K562 (cell line): ENCODE results near the gene PRXL2B. TPM values are rescaled to one million over a fixed set of nuclear protein-coding genes. Genes with fewer than 3 reads are reported as not detected.

Source experiments
- ARID2 ChIP-seq: fragments of 450-650 bp; IDR thresholded peaks from 2 replicates; pipeline ENCODE4 v1.6.1; 2017; ENCODE audit warnings: antibody characterized with exemption, mild to moderate bottlenecking
- MAFK ChIP-seq: IDR thresholded peaks from 2 replicates; pipeline ENCODE4 v1.6.1; 2011; ENCODE audit warnings: low read length, improper control_type of control experiment
- PKNOX1 ChIP-seq: fragments of 450-650 bp; IDR thresholded peaks from 2 replicates; pipeline ENCODE4 v1.6.1; 2016
- RCOR1 ChIP-seq, 2 experiments: IDR thresholded peaks; 2 replicates each; pipeline ENCODE4 v1.6.1; 2012; ENCODE audit warnings: low read depth in 2 of 2, low read length in 2 of 2, borderline replicate concordance in 1 of 2, improper control_type of control experiment in 1 of 2
- TAF15 ChIP-seq: fragments of 200-400 bp; formaldehyde crosslinking; IDR thresholded peaks from 2 replicates; pipeline ENCODE4 v1.6.1; 2017; ENCODE audit warnings: mild to moderate bottlenecking, low read depth, low read length, moderate library complexity
- ZNF347 ChIP-seq: fragments of 450-650 bp; formaldehyde crosslinking; IDR thresholded peaks from 2 replicates; pipeline ENCODE4 v1.4.0; 2020; ENCODE audit warnings: low read depth, mild to moderate bottlenecking, moderate library complexity
- polyA plus RNA-seq, 8 experiments: library from polyadenylated mRNA; depleted of rRNA in 4 of 8; stranded (reverse) in 5 of 8; unstranded in 3 of 8; fragments of >200 nt; fragmentation: Nextera tagmentation in 2 of 8; fragmentation: Illumina TruSeq in 1 of 8; extraction: Ambion mirVana in 2 of 8; extraction: Trizol in 1 of 8; gene quantifications; 2 replicates each; pipeline versions ENCODE4 v1.2.1 to v1.2.3, GENCODE V29; 2011 to 2014; ENCODE audit warnings: inconsistent platforms in 1 of 8, missing spikeins in 1 of 8
- total RNA-seq, 7 experiments: library from RNA; depleted of rRNA in 6 of 7; stranded (reverse); fragments of >200 nt in 6 of 7; fragmentation: Illumina TruSeq in 2 of 7; extraction: Trizol in 2 of 7; gene quantifications; 2 replicates each; pipeline versions ENCODE4 v1.2.1 to v1.2.3, GENCODE V29; 2011 to 2021; ENCODE audit warnings: low replicate concordance in 1 of 7
- TF ChIP-seq, protein P1 (sequence below): fragments of 450-650 bp; IDR thresholded peaks from 2 replicates; pipeline ENCODE4 v1.6.1; 2016; ENCODE audit warnings: mild to moderate bottlenecking, moderate library complexity
- TF ChIP-seq, protein P2 (sequence below): fragments of 450-650 bp; IDR thresholded peaks from 2 replicates; pipeline ENCODE4 v1.7.0; 2016; ENCODE audit warnings: borderline replicate concordance
- TF ChIP-seq, protein P3 (sequence below): fragments of 150-350 bp; IDR thresholded peaks from 2 replicates; pipeline ENCODE4 v1.6.1; 2014; ENCODE audit warnings: low read depth, mild to moderate bottlenecking, low read length, borderline replicate concordance

The PRXL2B gene
- total and polyA plus RNA-seq, 9 of the 15 experiments (the other 6 are each of a cell fraction or from before 2014, with no cell fraction given): 0.99 to 25.3 (median 11.8) TPM

- TF ChIP-seq, protein P1, sequence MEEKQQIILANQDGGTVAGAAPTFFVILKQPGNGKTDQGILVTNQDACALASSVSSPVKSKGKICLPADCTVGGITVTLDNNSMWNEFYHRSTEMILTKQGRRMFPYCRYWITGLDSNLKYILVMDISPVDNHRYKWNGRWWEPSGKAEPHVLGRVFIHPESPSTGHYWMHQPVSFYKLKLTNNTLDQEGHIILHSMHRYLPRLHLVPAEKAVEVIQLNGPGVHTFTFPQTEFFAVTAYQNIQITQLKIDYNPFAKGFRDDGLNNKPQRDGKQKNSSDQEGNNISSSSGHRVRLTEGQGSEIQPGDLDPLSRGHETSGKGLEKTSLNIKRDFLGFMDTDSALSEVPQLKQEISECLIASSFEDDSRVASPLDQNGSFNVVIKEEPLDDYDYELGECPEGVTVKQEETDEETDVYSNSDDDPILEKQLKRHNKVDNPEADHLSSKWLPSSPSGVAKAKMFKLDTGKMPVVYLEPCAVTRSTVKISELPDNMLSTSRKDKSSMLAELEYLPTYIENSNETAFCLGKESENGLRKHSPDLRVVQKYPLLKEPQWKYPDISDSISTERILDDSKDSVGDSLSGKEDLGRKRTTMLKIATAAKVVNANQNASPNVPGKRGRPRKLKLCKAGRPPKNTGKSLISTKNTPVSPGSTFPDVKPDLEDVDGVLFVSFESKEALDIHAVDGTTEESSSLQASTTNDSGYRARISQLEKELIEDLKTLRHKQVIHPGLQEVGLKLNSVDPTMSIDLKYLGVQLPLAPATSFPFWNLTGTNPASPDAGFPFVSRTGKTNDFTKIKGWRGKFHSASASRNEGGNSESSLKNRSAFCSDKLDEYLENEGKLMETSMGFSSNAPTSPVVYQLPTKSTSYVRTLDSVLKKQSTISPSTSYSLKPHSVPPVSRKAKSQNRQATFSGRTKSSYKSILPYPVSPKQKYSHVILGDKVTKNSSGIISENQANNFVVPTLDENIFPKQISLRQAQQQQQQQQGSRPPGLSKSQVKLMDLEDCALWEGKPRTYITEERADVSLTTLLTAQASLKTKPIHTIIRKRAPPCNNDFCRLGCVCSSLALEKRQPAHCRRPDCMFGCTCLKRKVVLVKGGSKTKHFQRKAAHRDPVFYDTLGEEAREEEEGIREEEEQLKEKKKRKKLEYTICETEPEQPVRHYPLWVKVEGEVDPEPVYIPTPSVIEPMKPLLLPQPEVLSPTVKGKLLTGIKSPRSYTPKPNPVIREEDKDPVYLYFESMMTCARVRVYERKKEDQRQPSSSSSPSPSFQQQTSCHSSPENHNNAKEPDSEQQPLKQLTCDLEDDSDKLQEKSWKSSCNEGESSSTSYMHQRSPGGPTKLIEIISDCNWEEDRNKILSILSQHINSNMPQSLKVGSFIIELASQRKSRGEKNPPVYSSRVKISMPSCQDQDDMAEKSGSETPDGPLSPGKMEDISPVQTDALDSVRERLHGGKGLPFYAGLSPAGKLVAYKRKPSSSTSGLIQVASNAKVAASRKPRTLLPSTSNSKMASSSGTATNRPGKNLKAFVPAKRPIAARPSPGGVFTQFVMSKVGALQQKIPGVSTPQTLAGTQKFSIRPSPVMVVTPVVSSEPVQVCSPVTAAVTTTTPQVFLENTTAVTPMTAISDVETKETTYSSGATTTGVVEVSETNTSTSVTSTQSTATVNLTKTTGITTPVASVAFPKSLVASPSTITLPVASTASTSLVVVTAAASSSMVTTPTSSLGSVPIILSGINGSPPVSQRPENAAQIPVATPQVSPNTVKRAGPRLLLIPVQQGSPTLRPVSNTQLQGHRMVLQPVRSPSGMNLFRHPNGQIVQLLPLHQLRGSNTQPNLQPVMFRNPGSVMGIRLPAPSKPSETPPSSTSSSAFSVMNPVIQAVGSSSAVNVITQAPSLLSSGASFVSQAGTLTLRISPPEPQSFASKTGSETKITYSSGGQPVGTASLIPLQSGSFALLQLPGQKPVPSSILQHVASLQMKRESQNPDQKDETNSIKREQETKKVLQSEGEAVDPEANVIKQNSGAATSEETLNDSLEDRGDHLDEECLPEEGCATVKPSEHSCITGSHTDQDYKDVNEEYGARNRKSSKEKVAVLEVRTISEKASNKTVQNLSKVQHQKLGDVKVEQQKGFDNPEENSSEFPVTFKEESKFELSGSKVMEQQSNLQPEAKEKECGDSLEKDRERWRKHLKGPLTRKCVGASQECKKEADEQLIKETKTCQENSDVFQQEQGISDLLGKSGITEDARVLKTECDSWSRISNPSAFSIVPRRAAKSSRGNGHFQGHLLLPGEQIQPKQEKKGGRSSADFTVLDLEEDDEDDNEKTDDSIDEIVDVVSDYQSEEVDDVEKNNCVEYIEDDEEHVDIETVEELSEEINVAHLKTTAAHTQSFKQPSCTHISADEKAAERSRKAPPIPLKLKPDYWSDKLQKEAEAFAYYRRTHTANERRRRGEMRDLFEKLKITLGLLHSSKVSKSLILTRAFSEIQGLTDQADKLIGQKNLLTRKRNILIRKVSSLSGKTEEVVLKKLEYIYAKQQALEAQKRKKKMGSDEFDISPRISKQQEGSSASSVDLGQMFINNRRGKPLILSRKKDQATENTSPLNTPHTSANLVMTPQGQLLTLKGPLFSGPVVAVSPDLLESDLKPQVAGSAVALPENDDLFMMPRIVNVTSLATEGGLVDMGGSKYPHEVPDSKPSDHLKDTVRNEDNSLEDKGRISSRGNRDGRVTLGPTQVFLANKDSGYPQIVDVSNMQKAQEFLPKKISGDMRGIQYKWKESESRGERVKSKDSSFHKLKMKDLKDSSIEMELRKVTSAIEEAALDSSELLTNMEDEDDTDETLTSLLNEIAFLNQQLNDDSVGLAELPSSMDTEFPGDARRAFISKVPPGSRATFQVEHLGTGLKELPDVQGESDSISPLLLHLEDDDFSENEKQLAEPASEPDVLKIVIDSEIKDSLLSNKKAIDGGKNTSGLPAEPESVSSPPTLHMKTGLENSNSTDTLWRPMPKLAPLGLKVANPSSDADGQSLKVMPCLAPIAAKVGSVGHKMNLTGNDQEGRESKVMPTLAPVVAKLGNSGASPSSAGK: no peak
- TF ChIP-seq, protein P2, sequence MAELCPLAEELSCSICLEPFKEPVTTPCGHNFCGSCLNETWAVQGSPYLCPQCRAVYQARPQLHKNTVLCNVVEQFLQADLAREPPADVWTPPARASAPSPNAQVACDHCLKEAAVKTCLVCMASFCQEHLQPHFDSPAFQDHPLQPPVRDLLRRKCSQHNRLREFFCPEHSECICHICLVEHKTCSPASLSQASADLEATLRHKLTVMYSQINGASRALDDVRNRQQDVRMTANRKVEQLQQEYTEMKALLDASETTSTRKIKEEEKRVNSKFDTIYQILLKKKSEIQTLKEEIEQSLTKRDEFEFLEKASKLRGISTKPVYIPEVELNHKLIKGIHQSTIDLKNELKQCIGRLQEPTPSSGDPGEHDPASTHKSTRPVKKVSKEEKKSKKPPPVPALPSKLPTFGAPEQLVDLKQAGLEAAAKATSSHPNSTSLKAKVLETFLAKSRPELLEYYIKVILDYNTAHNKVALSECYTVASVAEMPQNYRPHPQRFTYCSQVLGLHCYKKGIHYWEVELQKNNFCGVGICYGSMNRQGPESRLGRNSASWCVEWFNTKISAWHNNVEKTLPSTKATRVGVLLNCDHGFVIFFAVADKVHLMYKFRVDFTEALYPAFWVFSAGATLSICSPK: no peak
- TF ChIP-seq ZNF347 (CRISPR knock-in tag) (0 out of 2 replicates have a peak, but pooled peaks have one; percentile 33), TAF15 (no peak), ARID2 (peak; percentile 87), PKNOX1 (no peak), RCOR1 (IDR thresholded peaks at IDR 0.05; ENCODE audit: borderline replicate concordance in 1 of 2, low read depth in 2 of 2, low read length in 2 of 2) (peak in 1 of 2 experiments; percentile 63; a peak in 2 of 4 replicates), MAFK (no peak)
- TF ChIP-seq, protein P3, sequence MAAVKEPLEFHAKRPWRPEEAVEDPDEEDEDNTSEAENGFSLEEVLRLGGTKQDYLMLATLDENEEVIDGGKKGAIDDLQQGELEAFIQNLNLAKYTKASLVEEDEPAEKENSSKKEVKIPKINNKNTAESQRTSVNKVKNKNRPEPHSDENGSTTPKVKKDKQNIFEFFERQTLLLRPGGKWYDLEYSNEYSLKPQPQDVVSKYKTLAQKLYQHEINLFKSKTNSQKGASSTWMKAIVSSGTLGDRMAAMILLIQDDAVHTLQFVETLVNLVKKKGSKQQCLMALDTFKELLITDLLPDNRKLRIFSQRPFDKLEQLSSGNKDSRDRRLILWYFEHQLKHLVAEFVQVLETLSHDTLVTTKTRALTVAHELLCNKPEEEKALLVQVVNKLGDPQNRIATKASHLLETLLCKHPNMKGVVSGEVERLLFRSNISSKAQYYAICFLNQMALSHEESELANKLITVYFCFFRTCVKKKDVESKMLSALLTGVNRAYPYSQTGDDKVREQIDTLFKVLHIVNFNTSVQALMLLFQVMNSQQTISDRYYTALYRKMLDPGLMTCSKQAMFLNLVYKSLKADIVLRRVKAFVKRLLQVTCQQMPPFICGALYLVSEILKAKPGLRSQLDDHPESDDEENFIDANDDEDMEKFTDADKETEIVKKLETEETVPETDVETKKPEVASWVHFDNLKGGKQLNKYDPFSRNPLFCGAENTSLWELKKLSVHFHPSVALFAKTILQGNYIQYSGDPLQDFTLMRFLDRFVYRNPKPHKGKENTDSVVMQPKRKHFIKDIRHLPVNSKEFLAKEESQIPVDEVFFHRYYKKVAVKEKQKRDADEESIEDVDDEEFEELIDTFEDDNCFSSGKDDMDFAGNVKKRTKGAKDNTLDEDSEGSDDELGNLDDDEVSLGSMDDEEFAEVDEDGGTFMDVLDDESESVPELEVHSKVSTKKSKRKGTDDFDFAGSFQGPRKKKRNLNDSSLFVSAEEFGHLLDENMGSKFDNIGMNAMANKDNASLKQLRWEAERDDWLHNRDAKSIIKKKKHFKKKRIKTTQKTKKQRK: no peak
Observed at GRCh38 chr1:2548068-2548589, 38.4 kb upstream of the PRXL2B start (continued).
